K562 (cell line): ENCODE results near the gene POLR3A. TPM values are rescaled to one million over a fixed set of nuclear protein-coding genes. Genes with fewer than 3 reads are reported as not detected.

ENCODE experiments used
- CHCHD3 ChIP-seq: fragments of 250-450 bp; sonication (Bioruptor Pico); IDR thresholded peaks from 2 replicates; pipeline ENCODE4 v2.1.2; 2022; ENCODE audit warnings: mild to moderate bottlenecking
- EWSR1 ChIP-seq: fragments of 450-650 bp; IDR thresholded peaks from 2 replicates; pipeline ENCODE4 v1.6.1; 2018; ENCODE audit warnings: borderline replicate concordance, mild to moderate bottlenecking, low read depth, moderate library complexity; ENCODE audit not compliant: partially characterized antibody
- HDAC1 ChIP-seq, 2 experiments: fragments of 450-650 bp; IDR thresholded peaks; 2 replicates each; pipeline ENCODE4 v1.6.1; 2016 to 2017; ENCODE audit warnings: inconsistent platforms in 1 of 2, mild to moderate bottlenecking in 1 of 2, moderate library complexity in 1 of 2
- HNRNPH1 ChIP-seq: fragments of 200-400 bp; formaldehyde crosslinking; optimal IDR thresholded peaks from 2 replicates; pipeline ENCODE3; 2017; ENCODE audit warnings: low read depth, mild to moderate bottlenecking, low read length, moderate library complexity
- HOXB6 ChIP-seq: fragments of 250-450 bp; sonication (Bioruptor Pico); IDR thresholded peaks from 2 replicates; pipeline ENCODE4 v1.5.1; 2022; ENCODE audit warnings: mild to moderate bottlenecking, borderline replicate concordance
- POLR2AphosphoS5 ChIP-seq: IDR thresholded peaks from 2 replicates; pipeline ENCODE4 v1.6.1; 2011; ENCODE audit warnings: mild to moderate bottlenecking, low read depth, low read length, moderate library complexity; ENCODE audit not compliant: control insufficient read depth, insufficient read depth
- STAT5B ChIP-seq: fragments of 250-450 bp; sonication (Bioruptor Pico); IDR thresholded peaks from 2 replicates; pipeline ENCODE4 v1.8.0; 2021; ENCODE audit warnings: mild to moderate bottlenecking, inconsistent platforms
- ZNF146 ChIP-seq: IDR thresholded peaks from one replicate; pipeline ENCODE4 v1.6.1; 2018; ENCODE audit warnings: missing compliant biosample characterization; ENCODE audit not compliant: unreplicated experiment
- polyA plus RNA-seq, 8 experiments: library from polyadenylated mRNA; depleted of rRNA in 4 of 8; stranded (reverse) in 5 of 8; unstranded in 3 of 8; fragments of >200 nt; fragmentation: Nextera tagmentation in 2 of 8; fragmentation: Illumina TruSeq in 1 of 8; extraction: Ambion mirVana in 2 of 8; extraction: Trizol in 1 of 8; gene quantifications; 2 replicates each; pipeline versions ENCODE4 v1.2.1 to v1.2.3, GENCODE V29; 2011 to 2014; ENCODE audit warnings: inconsistent platforms in 1 of 8, missing spikeins in 1 of 8
- total RNA-seq, 7 experiments: library from RNA; depleted of rRNA in 6 of 7; stranded (reverse); fragments of >200 nt in 6 of 7; fragmentation: Illumina TruSeq in 2 of 7; extraction: Trizol in 2 of 7; gene quantifications; 2 replicates each; pipeline versions ENCODE4 v1.2.1 to v1.2.3, GENCODE V29; 2011 to 2021; ENCODE audit warnings: low replicate concordance in 1 of 7
- TF ChIP-seq, protein P1 (sequence below), 2 experiments: fragments of 450-650 bp; IDR thresholded peaks; 2 replicates each; pipeline ENCODE4 v1.6.1; 2016; ENCODE audit warnings: mild to moderate bottlenecking in 2 of 2, borderline replicate concordance in 1 of 2, low read depth in 1 of 2, moderate library complexity in 1 of 2
- TF ChIP-seq, protein P2 (sequence below): fragments of 450-650 bp; IDR thresholded peaks from 2 replicates; pipeline ENCODE4 v1.6.1; 2016; ENCODE audit warnings: mild to moderate bottlenecking
- TF ChIP-seq, protein P3 (sequence below): fragments of 250-450 bp; sonication (Bioruptor Pico); IDR thresholded peaks from 2 replicates; pipeline ENCODE4 v1.8.0; 2022; ENCODE audit warnings: moderate library complexity, mild to moderate bottlenecking, inconsistent platforms
- TF ChIP-seq, protein P4 (sequence below): sonication (generic); formaldehyde crosslinking; IDR thresholded peaks from 2 replicates; pipeline ENCODE4 v1.8.0; 2022; ENCODE audit warnings: mild to moderate bottlenecking, low read depth, missing genetic modification reagents

The POLR3A gene
- total and polyA plus RNA-seq, 9 of the 15 experiments (the other 6 are each of a cell fraction or from before 2014, with no cell fraction given), result 14.9 to 37.0 (median 26.7) TPM

DNA sequence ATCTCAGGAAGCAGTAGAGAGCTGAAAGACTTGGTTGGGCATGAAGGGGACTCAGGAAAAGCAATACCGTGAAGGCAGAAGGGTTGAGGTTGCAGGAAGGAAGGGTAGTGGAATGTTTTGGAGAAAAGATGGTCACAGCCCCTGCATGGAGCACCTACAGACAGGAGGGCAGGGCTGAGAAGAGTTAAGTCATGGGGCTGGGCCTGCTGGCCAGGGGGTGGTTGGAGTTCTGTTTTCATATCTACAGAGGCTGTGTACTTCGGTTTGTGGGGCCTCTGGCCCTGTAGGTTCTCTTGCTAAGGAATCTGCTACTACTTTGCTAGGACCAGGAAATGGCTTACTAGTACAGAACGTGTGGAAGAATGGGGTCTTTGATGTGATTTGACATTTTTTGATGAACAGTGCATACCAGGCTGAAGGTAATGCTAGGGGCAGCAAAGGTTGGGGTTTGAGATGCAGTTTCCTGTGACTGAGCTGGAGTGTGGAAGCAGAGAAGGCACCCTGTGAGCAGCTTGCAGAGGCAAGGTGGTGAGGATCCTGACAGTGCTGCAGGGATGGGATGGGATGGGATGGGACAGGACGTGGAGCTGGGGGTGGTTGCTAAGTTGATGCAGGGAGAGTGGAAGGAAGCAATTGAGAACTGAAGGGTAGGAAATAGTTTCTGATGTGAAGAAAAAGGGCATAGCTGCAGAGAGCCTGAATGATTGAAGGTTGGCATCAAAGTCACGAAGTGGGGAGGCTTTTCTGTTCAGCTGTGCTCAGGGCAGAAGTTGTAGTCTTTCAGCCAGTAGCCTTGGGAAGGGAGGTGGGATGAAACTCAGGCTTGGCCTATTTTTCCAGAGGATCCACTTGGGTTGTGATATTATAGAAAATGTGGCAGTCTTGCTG lies 12.1 kb upstream of the POLR3A start (continued):
- TF ChIP-seq, protein P1, sequence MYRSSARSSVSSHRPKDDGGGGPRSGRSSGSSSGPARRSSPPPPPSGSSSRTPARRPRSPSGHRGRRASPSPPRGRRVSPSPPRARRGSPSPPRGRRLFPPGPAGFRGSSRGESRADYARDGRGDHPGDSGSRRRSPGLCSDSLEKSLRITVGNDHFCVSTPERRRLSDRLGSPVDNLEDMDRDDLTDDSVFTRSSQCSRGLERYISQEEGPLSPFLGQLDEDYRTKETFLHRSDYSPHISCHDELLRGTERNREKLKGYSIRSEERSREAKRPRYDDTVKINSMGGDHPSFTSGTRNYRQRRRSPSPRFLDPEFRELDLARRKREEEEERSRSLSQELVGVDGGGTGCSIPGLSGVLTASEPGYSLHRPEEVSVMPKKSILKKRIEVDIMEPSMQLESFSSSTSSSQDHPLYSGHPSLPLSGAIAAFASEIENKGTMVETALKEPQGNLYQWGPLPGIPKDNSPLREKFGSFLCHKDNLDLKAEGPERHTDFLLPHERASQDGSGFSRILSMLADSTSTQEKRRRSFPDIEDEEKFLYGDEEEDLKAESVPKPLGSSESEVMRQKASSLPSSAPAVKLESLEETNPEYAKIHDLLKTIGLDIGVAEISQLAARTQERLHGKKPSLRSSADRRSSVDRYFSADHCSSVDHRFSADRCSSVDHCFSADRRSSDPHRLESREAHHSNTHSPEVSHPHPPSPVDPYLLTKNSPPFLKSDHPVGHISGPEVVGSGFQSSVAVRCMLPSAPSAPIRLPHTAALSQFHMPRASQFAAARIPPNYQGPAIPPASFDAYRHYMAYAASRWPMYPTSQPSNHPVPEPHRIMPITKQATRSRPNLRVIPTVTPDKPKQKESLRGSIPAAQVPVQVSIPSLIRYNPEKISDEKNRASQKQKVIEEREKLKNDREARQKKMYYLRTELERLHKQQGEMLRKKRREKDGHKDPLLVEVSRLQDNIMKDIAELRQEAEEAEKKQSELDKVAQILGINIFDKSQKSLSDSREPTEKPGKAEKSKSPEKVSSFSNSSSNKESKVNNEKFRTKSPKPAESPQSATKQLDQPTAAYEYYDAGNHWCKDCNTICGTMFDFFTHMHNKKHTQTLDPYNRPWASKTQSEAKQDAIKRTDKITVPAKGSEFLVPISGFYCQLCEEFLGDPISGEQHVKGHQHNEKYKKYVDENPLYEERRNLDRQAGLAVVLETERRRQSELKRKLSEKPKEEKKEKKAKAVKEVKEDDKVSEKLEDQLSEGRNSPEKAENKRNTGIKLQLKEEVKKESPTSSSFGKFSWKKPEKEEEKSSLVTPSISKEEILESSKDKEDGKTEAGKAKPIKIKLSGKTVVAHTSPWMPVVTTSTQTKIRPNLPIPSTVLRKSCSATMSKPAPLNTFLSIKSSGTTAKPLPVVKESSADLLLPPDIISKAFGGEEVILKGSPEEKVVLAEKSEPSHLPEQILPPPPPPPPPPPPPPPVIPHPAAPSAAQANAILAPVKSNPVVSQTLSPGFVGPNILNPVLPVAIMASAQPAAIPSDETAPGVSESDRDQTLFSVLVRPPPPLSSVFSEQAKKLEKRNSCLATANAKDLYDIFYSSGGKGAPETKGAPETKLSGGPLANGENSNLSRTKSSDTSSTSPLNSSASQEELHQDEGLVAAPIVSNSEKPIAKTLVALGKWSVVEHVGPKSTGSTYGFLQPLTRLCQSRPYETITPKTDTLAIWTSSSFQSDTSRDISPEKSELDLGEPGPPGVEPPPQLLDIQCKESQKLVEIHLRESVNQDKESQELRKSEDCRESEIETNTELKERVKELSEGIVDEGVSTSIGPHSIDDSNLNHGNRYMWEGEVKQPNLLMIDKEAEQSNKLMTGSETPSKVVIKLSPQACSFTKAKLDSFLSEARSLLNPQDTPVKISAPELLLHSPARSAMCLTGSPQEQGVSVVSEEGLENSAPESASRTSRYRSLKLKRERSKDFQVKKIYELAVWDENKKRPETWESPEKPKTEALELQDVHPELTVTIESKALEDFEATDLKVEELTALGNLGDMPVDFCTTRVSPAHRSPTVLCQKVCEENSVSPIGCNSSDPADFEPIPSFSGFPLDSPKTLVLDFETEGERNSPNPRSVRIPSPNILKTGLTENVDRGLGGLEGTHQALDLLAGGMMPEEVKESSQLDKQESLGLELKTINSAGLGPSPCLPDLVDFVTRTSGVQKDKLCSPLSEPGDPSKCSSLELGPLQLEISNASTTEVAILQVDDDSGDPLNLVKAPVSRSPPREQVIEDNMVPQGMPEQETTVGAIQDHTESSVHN (IDR thresholded peaks at IDR 0.05; ENCODE audit: borderline replicate concordance in 1 of 2, low read depth in 1 of 2), result no peak
- TF ChIP-seq, protein P2, sequence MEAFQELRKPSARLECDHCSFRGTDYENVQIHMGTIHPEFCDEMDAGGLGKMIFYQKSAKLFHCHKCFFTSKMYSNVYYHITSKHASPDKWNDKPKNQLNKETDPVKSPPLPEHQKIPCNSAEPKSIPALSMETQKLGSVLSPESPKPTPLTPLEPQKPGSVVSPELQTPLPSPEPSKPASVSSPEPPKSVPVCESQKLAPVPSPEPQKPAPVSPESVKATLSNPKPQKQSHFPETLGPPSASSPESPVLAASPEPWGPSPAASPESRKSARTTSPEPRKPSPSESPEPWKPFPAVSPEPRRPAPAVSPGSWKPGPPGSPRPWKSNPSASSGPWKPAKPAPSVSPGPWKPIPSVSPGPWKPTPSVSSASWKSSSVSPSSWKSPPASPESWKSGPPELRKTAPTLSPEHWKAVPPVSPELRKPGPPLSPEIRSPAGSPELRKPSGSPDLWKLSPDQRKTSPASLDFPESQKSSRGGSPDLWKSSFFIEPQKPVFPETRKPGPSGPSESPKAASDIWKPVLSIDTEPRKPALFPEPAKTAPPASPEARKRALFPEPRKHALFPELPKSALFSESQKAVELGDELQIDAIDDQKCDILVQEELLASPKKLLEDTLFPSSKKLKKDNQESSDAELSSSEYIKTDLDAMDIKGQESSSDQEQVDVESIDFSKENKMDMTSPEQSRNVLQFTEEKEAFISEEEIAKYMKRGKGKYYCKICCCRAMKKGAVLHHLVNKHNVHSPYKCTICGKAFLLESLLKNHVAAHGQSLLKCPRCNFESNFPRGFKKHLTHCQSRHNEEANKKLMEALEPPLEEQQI, result no peak
- TF ChIP-seq STAT5B (CRISPR knock-in tag) (no peak), EWSR1 (peak; percentile 92), HNRNPH1 (no peak), CHCHD3 (CRISPR knock-in tag) (no peak), HDAC1 (IDR thresholded peaks at IDR 0.05) (no peak), ZNF146 (CRISPR knock-in tag) (no peak), HOXB6 (CRISPR knock-in tag) (no peak), POLR2AphosphoS5 (peak; percentile 64; the same call in 1 of the 2 replicates)
- TF ChIP-seq, protein P3, sequence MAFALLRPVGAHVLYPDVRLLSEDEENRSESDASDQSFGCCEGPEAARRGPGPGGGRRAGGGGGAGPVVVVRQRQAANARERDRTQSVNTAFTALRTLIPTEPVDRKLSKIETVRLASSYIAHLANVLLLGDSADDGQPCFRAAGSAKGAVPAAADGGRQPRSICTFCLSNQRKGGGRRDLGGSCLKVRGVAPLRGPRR (CRISPR knock-in tag), result no peak
- TF ChIP-seq, protein P4, sequence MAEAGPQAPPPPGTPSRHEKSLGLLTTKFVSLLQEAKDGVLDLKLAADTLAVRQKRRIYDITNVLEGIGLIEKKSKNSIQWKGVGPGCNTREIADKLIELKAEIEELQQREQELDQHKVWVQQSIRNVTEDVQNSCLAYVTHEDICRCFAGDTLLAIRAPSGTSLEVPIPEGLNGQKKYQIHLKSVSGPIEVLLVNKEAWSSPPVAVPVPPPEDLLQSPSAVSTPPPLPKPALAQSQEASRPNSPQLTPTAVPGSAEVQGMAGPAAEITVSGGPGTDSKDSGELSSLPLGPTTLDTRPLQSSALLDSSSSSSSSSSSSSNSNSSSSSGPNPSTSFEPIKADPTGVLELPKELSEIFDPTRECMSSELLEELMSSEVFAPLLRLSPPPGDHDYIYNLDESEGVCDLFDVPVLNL (CRISPR knock-in tag), result no peak
